ENCODE measurements around the gene CCDC43. TPM values are rescaled to one million over a fixed set of nuclear protein-coding genes. Genes with fewer than 3 reads are reported as not detected.
"Not testable (repeated sequence)": the region's sequence is repeated elsewhere in the genome, so short reads cannot be mapped to it uniquely, and the experiment has no call there.

CCDC43 gene
- total RNA-seq, 1 experiment from 2014 or later: 48.4 TPM

GRCh38 chr17:44733753-44734152 is 44.2 kb upstream of the CCDC43 start:
- H3K4me3 Mint-ChIP-seq (ENCODE audit: low read depth, unreplicated experiment): no peak overlapping the region
- H3K36me3 Mint-ChIP-seq (ENCODE audit: insufficient read depth, unreplicated experiment): peaks cover 13% of the 10 kb centered on the region
- intact Hi-C loops (cut with micrococcal nuclease; ENCODE audit: unreplicated experiment): no loop called here
- TF ChIP-seq, protein P1, sequence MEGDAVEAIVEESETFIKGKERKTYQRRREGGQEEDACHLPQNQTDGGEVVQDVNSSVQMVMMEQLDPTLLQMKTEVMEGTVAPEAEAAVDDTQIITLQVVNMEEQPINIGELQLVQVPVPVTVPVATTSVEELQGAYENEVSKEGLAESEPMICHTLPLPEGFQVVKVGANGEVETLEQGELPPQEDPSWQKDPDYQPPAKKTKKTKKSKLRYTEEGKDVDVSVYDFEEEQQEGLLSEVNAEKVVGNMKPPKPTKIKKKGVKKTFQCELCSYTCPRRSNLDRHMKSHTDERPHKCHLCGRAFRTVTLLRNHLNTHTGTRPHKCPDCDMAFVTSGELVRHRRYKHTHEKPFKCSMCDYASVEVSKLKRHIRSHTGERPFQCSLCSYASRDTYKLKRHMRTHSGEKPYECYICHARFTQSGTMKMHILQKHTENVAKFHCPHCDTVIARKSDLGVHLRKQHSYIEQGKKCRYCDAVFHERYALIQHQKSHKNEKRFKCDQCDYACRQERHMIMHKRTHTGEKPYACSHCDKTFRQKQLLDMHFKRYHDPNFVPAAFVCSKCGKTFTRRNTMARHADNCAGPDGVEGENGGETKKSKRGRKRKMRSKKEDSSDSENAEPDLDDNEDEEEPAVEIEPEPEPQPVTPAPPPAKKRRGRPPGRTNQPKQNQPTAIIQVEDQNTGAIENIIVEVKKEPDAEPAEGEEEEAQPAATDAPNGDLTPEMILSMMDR (IDR thresholded peaks at IDR 0.05; ENCODE audit: unreplicated experiment): no peak
- no peaks in the 10 kb centered on the region for H3K27me3 Mint-ChIP-seq (ENCODE audit: unreplicated experiment)
- H3K9me3 Mint-ChIP-seq (ENCODE audit: low read depth, unreplicated experiment): no peaks in the 10 kb centered on the region
- H3K27ac Mint-ChIP-seq (ENCODE audit: unreplicated experiment): no peak overlapping the region
- BruUV-seq (replicated peaks): no TSS peak
- DNase-seq: peak; percentile 45
- CTCF ChIA-PET: no interaction called here
- no peaks in the 10 kb centered on the region for H3K4me1 Mint-ChIP-seq (ENCODE audit: low read depth, unreplicated experiment)

- CTCF ChIA-PET; H3K27me3 Mint-ChIP-seq (ENCODE audit: unreplicated experiment); BruUV-seq (replicated peaks); H3K4me1 Mint-ChIP-seq (ENCODE audit: low read depth, unreplicated experiment); H3K4me3 Mint-ChIP-seq (ENCODE audit: low read depth, unreplicated experiment); intact Hi-C loops (cut with micrococcal nuclease; ENCODE audit: unreplicated experiment); DNase-seq; H3K9me3 Mint-ChIP-seq (ENCODE audit: low read depth, unreplicated experiment); H3K27ac Mint-ChIP-seq (ENCODE audit: unreplicated experiment): not testable (repeated sequence)
- peaks cover 11% of the 10 kb centered on the region for H3K36me3 Mint-ChIP-seq (ENCODE audit: insufficient read depth, unreplicated experiment)
These were observed 36.5 kb upstream of the CCDC43 start for GRCh38 chr17:44726121-44726520.

DNA sequence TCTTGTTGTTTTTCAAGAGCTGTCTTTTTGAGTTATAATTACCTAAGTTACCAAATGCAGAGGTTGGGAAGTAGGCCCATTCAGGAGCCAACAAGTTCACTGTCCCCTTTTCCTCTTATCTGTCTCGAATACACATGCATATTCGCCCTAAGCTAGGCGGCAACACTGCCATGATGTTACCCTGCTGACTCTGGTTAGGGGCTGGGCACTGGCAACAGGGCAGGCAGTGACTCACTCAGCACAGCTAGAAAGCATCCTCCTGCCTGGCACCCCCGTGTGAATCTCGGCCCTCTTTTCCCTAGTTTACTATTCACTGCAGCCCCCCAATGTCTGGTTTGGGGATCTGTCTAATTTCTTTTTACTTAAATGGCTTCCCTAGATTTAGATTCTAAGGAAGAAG is 32.7 kb upstream of the CCDC43 start:
- H3K27ac Mint-ChIP-seq (ENCODE audit: unreplicated experiment): no peak overlapping the region
- BruUV-seq (replicated peaks): no TSS peak
- no peak overlapping the region for H3K4me3 Mint-ChIP-seq (ENCODE audit: low read depth, unreplicated experiment)
- TF ChIP-seq, protein P1 (IDR thresholded peaks at IDR 0.05; ENCODE audit: unreplicated experiment): no peak
- intact Hi-C loops (cut with micrococcal nuclease; ENCODE audit: unreplicated experiment): no loop called here
- no peaks in the 10 kb centered on the region for H3K27me3 Mint-ChIP-seq (ENCODE audit: unreplicated experiment)
- no peak for DNase-seq
- H3K9me3 Mint-ChIP-seq (ENCODE audit: low read depth, unreplicated experiment): no peaks in the 10 kb centered on the region
- CTCF ChIA-PET: no interaction called here
- H3K4me1 Mint-ChIP-seq (ENCODE audit: low read depth, unreplicated experiment): no peaks in the 10 kb centered on the region
- peaks cover 18% of the 10 kb centered on the region for H3K36me3 Mint-ChIP-seq (ENCODE audit: insufficient read depth, unreplicated experiment)

- TF ChIP-seq, protein P1 (IDR thresholded peaks at IDR 0.05; ENCODE audit: unreplicated experiment): no peak
- CTCF ChIA-PET: no interaction called here
- peaks cover 18% of the 10 kb centered on the region for H3K36me3 Mint-ChIP-seq (ENCODE audit: insufficient read depth, unreplicated experiment)
- no peaks in the 10 kb centered on the region for H3K27me3 Mint-ChIP-seq (ENCODE audit: unreplicated experiment)
- no peak for DNase-seq
- no peak overlapping the region for H3K27ac Mint-ChIP-seq (ENCODE audit: unreplicated experiment)
- intact Hi-C loops (cut with micrococcal nuclease; ENCODE audit: unreplicated experiment): no loop called here
- no TSS peak for BruUV-seq (replicated peaks)
- no peak overlapping the region for H3K4me3 Mint-ChIP-seq (ENCODE audit: low read depth, unreplicated experiment)
- H3K9me3 Mint-ChIP-seq (ENCODE audit: low read depth, unreplicated experiment): no peaks in the 10 kb centered on the region
- H3K4me1 Mint-ChIP-seq (ENCODE audit: low read depth, unreplicated experiment): no peaks in the 10 kb centered on the region
These were observed 29.9 kb upstream of the CCDC43 start for GRCh38 chr17:44719444-44719843.

DNA sequence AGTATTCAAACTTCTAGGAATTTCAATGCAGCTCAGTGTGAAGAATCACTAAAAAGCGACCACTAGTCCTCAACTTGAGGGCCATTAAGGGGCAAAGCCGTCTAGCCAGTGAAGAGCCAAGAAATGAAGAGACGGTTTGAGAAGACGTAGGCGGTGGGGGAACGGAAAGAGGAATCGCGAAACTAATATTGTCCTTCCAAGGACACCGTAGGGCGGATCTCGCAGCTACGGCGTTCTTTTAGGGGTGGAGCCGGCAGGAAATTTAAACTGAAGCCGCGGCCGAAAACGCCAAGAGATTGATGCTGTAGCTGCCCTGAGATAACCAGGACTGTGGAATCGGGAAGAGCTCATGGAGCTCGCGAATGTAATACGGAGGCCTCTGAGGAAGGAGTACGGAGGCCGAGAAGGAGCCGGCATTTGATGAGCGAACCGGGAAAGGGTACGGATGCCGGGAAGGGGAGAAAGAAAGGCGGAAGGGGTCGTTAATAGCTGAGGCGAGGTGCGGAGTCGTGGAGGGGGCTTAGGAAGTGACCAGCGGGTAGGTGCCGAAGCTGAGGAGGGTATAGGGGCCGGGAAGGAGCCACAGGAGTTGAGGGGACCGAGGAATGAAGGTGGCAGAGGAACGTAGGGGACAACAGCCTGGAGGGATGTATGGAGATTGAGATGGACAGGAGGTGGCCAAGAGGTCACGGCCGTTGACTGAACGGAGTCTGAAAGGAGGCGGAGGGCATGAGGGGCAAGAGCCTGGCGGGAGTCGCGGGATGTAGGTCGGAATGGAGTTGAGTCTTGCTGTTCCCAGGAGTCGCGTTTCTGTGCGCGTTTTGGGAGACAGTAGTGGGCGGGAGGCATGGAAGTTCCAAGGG is 19.1 kb upstream of the CCDC43 start, which contains the start of gene DBF4B:
Gene DBF4B, plus strand, starts transcription at position 265 of the 863 bp plus-strand sequence. Its CDS starts 156 bp downstream, at position 421.
- TF ChIP-seq, protein P1 (IDR thresholded peaks at IDR 0.05; ENCODE audit: unreplicated experiment): no peak
- Mint-ChIP-seq H3K9me3 (ENCODE audit: low read depth, unreplicated experiment) (no peaks in the 10 kb centered on the region), H3K27ac (ENCODE audit: unreplicated experiment) (no peak within 1 kb of the TSS), H3K27me3 (ENCODE audit: unreplicated experiment) (no peaks in the 10 kb centered on the region), H3K4me1 (ENCODE audit: low read depth, unreplicated experiment) (no peaks in the 10 kb centered on the region), H3K4me3 (ENCODE audit: low read depth, unreplicated experiment) (no peak within 1 kb of the TSS), H3K36me3 (ENCODE audit: insufficient read depth, unreplicated experiment) (no peaks in the 10 kb centered on the region)
- CTCF ChIA-PET: interaction anchor here (0.5 to 0.9 kb wide), 2 partner anchors 86 to 444 kb away, joined by 3 to 4 read pairs; no protein-coding TSS in a partner anchor
- no TSS peak for BruUV-seq (replicated peaks)
- DNase-seq: peak; percentile 92
- intact Hi-C loops (cut with micrococcal nuclease; ENCODE audit: unreplicated experiment): no loop called here
